OCI-LY3 (cell line): Measurements from ENCODE around the gene DTYMK.

ENCODE experiments used
- EZH2phosphoT487 ChIP-seq: fragments of 200-600 bp; shearing (Covaris generic); IDR thresholded peaks from 2 replicates; pipeline ENCODE4 v1.6.1; 2018; ENCODE audit warnings: antibody characterized with exemption, mixed run types, low read depth
- TF ChIP-seq, protein P1 (sequence below): fragments of 200-600, 300-600 bp; sonication (generic); IDR thresholded peaks from 2 replicates; pipeline ENCODE4 v1.5.1; 2014; ENCODE audit warnings: antibody characterized with exemption, low read length, low read depth

DNA sequence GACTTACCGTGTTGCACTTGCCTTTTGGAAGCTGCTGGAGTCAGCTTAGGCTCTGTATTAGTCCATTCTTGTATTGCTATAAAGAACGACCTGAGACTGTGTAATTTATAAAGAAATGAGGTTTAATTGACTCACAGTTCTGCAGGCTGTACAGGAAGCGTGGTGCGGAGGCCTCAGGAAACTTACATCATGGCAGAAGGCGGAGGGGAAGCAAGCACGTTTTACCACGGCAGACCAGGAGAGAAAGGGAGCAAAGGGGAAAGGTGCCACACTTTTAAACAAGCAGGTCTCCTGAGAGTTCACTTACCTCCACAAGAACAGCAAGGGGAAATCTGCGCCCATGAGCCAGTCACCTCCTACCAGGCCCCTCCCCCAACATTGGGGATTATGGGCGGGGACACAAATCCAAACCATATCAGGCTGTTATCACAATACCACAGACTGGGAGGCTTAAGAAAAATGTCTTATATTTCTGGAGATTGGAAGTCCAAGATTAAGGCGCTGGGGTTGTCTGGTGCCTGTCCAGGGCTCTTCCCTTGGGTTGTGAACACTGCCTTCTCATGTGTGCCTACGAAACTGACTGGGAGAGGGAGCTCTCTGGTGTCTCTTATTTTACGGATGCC, 44.2 kb upstream of the DTYMK start:
- TF ChIP-seq, protein P1, sequence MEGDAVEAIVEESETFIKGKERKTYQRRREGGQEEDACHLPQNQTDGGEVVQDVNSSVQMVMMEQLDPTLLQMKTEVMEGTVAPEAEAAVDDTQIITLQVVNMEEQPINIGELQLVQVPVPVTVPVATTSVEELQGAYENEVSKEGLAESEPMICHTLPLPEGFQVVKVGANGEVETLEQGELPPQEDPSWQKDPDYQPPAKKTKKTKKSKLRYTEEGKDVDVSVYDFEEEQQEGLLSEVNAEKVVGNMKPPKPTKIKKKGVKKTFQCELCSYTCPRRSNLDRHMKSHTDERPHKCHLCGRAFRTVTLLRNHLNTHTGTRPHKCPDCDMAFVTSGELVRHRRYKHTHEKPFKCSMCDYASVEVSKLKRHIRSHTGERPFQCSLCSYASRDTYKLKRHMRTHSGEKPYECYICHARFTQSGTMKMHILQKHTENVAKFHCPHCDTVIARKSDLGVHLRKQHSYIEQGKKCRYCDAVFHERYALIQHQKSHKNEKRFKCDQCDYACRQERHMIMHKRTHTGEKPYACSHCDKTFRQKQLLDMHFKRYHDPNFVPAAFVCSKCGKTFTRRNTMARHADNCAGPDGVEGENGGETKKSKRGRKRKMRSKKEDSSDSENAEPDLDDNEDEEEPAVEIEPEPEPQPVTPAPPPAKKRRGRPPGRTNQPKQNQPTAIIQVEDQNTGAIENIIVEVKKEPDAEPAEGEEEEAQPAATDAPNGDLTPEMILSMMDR, result no peak
- TF ChIP-seq EZH2phosphoT487, result no peak
